Uterus (tissue), 4 donors: ENCODE measurements around the gene CCDC69. TPM values are rescaled to one million over a fixed set of nuclear protein-coding genes. Genes with fewer than 3 reads are reported as not detected.
"Not testable (repeated sequence)": the region's sequence is repeated elsewhere in the genome, so short reads cannot be mapped to it uniquely, and the experiment has no call there.

Source experiments
- DNase-seq, 2 donors: peaks; one replicate each; pipeline ENCODE4 v3.0.0-alpha.2; 2019 to 2020
- H3K27ac ChIP-seq, 2 donors: fragments of 200-600 bp; sonication (generic); 1 replicate in 1 of 2; 2 replicates in 1 of 2; pipeline ENCODE4 v1.5.1; 2016 to 2018
- H3K27me3 ChIP-seq, 2 donors: fragments of 200-600 bp; sonication (generic); one replicate each; pipeline ENCODE4 v1.5.1; 2018 to 2019; ENCODE audit warnings: control low read depth in 1 of 2
- H3K36me3 ChIP-seq, 2 donors: fragments of 200-600 bp; sonication (generic); one replicate each; pipeline ENCODE4 v1.5.1; 2019; ENCODE audit warnings: control low read depth in 1 of 2
- H3K4me1 ChIP-seq, 2 donors: fragments of 200-600 bp; sonication (generic); one replicate each; pipeline ENCODE4 v1.5.1; 2018 to 2019; ENCODE audit warnings: control low read depth in 1 of 2
- H3K4me3 ChIP-seq, 2 donors: fragments of 200-600 bp; sonication (generic); 1 replicate in 1 of 2; 2 replicates in 1 of 2; pipeline ENCODE4 v1.5.1; 2018 to 2019; ENCODE audit warnings: mild to moderate bottlenecking in 1 of 2
- H3K9me3 ChIP-seq, 2 donors: fragments of 200-600 bp; sonication (generic); one replicate each; pipeline ENCODE4 v1.5.1; 2019; ENCODE audit warnings: control low read depth in 1 of 2
- CTCF ChIP-seq, 4 experiments: fragments of 200-600 bp in 2 of 4; fragments of 450-650 bp in 2 of 4; sonication (generic) in 2 of 4; IDR thresholded peaks; one replicate each; pipeline ENCODE4 v1.5.1; 2016 to 2019; ENCODE audit warnings: antibody characterized with exemption in 4 of 4, mild to moderate bottlenecking in 2 of 4, moderate library complexity in 1 of 4
- POLR2A ChIP-seq, 2 donors: fragments of 450-650 bp; IDR thresholded peaks; one replicate each; pipeline ENCODE4 v1.6.1; 2016; ENCODE audit warnings: antibody characterized with exemption in 2 of 2, mild to moderate bottlenecking in 1 of 2, moderate library complexity in 1 of 2
- intact Hi-C: fragments of 100-400 bp; cut with DNase I; formaldehyde crosslinking; loops from one replicate; pipeline ENCODE4 v1.15.1; 2023; ENCODE audit warnings: low total_unique reads
- total RNA-seq, 4 donors: library from RNA; depleted of rRNA in 3 of 4; stranded (reverse); fragments of >200 nt in 3 of 4; gene quantifications; one replicate each; pipeline versions ENCODE4 v1.1.0 to v1.2.4, GENCODE V29; 2014 to 2023
- donor health status: DM: yes; HTN: yes; CAD: no.

CCDC69 gene
- total RNA-seq, 4 donors from 2014 or later = 19.5 to 76.2 (median 40.6) TPM

GRCh38 chr5:151200913-151201595, 22.8 kb downstream of the CCDC69 start:
- no peaks in the 10 kb centered on the region for H3K27me3 ChIP-seq
- no peak for DNase-seq
- H3K4me1 ChIP-seq = no peaks in the 10 kb centered on the region
- TF ChIP-seq CTCF (IDR thresholded peaks at IDR 0.05) = no peak
- TF ChIP-seq POLR2A (IDR thresholded peaks at IDR 0.05) = no peak
- H3K9me3 ChIP-seq = no peaks in the 10 kb centered on the region
- no peak overlapping the region for H3K4me3 ChIP-seq
- intact Hi-C loops = no loop called here
- no peaks in the 10 kb centered on the region for H3K36me3 ChIP-seq
- H3K27ac ChIP-seq = no peak overlapping the region

- intact Hi-C loops = no loop called here
- TF ChIP-seq POLR2A (IDR thresholded peaks at IDR 0.05) (no peak), CTCF (IDR thresholded peaks at IDR 0.05) (no peak)
- Histone ChIP-seq H3K9me3 (no peaks in the 10 kb centered on the region), H3K36me3 (no peaks in the 10 kb centered on the region), H3K27ac (no peak overlapping the region), H3K27me3 (no peaks in the 10 kb centered on the region), H3K4me3 (no peak overlapping the region), H3K4me1 (no peaks in the 10 kb centered on the region)
- no peak for DNase-seq
These were observed 24.2 kb downstream of the CCDC69 start for GRCh38 chr5:151199581-151200185.

- intact Hi-C loops = no loop called here
- DNase-seq = no peak
- Histone ChIP-seq H3K36me3 (no peaks in the 10 kb centered on the region), H3K9me3 (no peaks in the 10 kb centered on the region), H3K27ac (no peak overlapping the region), H3K27me3 (no peaks in the 10 kb centered on the region), H3K4me3 (no peak overlapping the region), H3K4me1 (no peaks in the 10 kb centered on the region)
- TF ChIP-seq CTCF (IDR thresholded peaks at IDR 0.05) (no peak), POLR2A (IDR thresholded peaks at IDR 0.05) (no peak)
These were observed 25.0 kb downstream of the CCDC69 start for GRCh38 chr5:151198861-151199260.

- DNase-seq = peak in 1 of 2 donors; percentile 1
- H3K36me3 ChIP-seq, H3K27me3 ChIP-seq, H3K27ac ChIP-seq, intact Hi-C loops, H3K4me3 ChIP-seq, H3K9me3 ChIP-seq, H3K4me1 ChIP-seq: not testable (repeated sequence)
These were observed 26.6 kb downstream of the CCDC69 start for GRCh38 chr5:151197291-151197600.

- TF ChIP-seq CTCF (IDR thresholded peaks at IDR 0.05) (no peak), POLR2A (IDR thresholded peaks at IDR 0.05) (no peak)
- no peaks in the 10 kb centered on the region for H3K4me1 ChIP-seq
- DNase-seq = no peak
- H3K27ac ChIP-seq = no peak overlapping the region
- intact Hi-C loops = no loop called here
- H3K4me3 ChIP-seq = no peak overlapping the region
- no peaks in the 10 kb centered on the region for H3K27me3 ChIP-seq
- H3K9me3 ChIP-seq = peaks cover 0 to 5% of the 10 kb centered on the region in 2 donors
- H3K36me3 ChIP-seq = no peaks in the 10 kb centered on the region
These were observed 27.2 kb downstream of the CCDC69 start for GRCh38 chr5:151196556-151197290.
